Breast epithelium (tissue), 3 donors: ENCODE measurements around the gene SLC9A3.

Experiments used
- POLR2A ChIP-seq: fragments of 450-650 bp; IDR thresholded peaks from one replicate; pipeline ENCODE4 v1.6.1; 2016; ENCODE audit warnings: antibody characterized with exemption, mild to moderate bottlenecking, moderate library complexity
- TF ChIP-seq, protein P1 (sequence below), 3 donors: fragments of 450-650 bp; IDR thresholded peaks; one replicate each; pipeline ENCODE4 v1.5.1; 2016 to 2017; ENCODE audit warnings: antibody characterized with exemption in 3 of 3, mild to moderate bottlenecking in 3 of 3, moderate library complexity in 3 of 3

DNA sequence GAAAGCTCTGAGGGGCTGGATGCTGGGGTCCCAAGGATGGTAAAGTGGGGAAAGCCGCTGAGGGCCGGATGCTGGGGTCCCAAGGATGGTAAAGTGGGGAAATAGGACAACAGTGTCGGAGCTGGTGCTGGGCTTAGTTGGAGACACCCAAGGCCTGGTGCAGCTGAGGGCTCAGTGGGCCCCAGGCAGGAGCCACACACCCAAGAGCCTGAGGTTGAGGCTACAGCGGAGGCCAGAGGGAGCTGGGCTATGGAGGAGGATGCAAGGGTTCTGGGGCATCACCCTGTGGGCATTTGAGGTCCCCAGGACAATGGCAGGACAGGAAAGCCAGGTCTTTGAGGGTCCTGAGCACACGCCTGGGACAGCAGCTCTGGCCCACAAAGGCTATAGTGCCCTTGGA is 19.1 kb upstream of the SLC9A3 start:
- TF ChIP-seq POLR2A, result no peak
- TF ChIP-seq, protein P1, sequence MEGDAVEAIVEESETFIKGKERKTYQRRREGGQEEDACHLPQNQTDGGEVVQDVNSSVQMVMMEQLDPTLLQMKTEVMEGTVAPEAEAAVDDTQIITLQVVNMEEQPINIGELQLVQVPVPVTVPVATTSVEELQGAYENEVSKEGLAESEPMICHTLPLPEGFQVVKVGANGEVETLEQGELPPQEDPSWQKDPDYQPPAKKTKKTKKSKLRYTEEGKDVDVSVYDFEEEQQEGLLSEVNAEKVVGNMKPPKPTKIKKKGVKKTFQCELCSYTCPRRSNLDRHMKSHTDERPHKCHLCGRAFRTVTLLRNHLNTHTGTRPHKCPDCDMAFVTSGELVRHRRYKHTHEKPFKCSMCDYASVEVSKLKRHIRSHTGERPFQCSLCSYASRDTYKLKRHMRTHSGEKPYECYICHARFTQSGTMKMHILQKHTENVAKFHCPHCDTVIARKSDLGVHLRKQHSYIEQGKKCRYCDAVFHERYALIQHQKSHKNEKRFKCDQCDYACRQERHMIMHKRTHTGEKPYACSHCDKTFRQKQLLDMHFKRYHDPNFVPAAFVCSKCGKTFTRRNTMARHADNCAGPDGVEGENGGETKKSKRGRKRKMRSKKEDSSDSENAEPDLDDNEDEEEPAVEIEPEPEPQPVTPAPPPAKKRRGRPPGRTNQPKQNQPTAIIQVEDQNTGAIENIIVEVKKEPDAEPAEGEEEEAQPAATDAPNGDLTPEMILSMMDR (IDR thresholded peaks at IDR 0.05), result no peak
